ENCODE results near the gene TMX1.

Gene TMX1

GRCh38 chr14:51246032-51246431, 6.0 kb downstream of the TMX1 start:
- no peak for TF ChIP-seq CTCF (IDR thresholded peaks at IDR 0.05)

DNA sequence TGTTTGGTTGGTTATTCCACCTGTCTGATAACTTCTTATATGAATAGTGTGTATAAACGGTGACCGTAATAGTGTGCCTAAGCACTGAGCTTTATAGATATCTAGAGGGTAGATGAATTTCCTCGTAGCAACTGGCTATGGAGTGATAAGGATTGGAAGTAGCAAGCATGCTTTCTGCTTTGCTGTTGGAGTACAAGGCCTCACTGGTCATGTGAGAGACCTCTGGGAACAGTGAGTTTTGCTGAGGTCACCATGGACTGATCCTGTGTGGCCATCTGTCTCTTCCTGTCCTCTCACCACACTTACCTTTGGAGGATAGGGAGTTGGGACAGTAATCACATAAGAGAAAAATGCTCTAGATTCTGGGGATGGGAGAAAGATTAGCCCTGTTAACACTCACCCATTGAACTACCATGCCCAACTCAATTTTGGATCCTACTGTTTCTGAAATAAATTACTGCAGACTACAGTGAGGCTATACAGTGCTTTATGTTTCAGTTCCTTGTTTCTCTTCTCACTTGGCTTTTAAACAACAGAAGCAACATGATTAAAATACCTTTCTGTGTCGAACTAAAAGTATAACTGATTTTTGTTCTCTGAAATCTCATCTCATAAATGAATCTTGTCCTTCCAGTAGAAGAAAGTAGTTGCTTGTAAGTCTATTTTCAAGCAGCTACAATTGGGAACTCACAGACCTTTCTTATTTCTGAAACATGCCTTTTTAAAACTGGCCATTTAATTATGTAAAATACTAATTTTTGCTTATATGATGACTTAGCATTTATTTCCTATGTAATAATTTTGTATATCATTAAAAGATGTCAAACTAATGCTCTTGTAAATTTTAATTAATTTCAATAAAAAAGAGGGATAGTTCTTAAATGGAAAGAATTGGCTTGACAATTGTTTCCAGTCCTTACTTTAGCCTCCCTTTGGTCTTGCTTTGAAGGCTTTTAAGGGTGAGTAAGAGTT, 8.3 kb downstream of the TMX1 start:
- TF ChIP-seq CTCF (IDR thresholded peaks at IDR 0.05) = no peak

DNA sequence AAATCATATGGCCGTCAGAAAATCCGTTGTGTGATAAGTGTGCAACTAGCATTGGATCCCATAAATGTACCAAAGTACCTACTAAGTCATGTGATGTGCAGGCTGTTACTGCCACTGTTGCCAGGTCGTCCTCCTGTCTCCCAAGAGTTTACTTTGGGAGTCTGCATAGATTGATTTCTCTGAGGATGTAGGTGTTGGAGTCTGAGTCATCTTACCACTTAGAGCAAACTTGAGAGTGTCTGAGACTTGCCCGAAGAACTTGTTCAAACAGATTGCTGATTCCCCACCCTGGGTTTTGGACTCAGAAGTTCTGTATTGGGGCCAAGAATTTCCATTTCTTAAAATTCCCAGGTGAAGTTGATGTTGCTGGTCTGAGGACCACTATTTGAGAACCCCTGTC, 11.4 kb downstream of the TMX1 start:
- no peak for TF ChIP-seq CTCF (IDR thresholded peaks at IDR 0.05)

GRCh38 chr14:51253880-51254279, 13.8 kb downstream of the TMX1 start:
- no peak for TF ChIP-seq CTCF (IDR thresholded peaks at IDR 0.05)

- no peak for TF ChIP-seq CTCF (IDR thresholded peaks at IDR 0.05)
Observed at GRCh38 chr14:51258280-51258679, 18.2 kb downstream of the TMX1 start.

- no peak for TF ChIP-seq CTCF (IDR thresholded peaks at IDR 0.05)
Observed at GRCh38 chr14:51258788-51259187, 18.7 kb downstream of the TMX1 start.

- TF ChIP-seq CTCF (IDR thresholded peaks at IDR 0.05) = no peak
Observed at GRCh38 chr14:51260225-51260624, 20.2 kb downstream of the TMX1 start.
